Gastrocnemius medialis (tissue), 4 donors: Measurements from ENCODE around the gene LTBP1.

Experiments used
- CTCF ChIP-seq, 5 experiments: fragments of 450-650 bp in 3 of 5; fragments of 200-600 bp in 2 of 5; sonication (generic) in 2 of 5; IDR thresholded peaks in 4 of 5; conservative IDR thresholded peaks in 1 of 5; 1 replicate in 4 of 5; 2 replicates in 1 of 5; pipeline ENCODE4 v1.5.1; 2016 to 2019; ENCODE audit warnings: antibody characterized with exemption in 5 of 5, mild to moderate bottlenecking in 3 of 5, moderate library complexity in 3 of 5
- POLR2A ChIP-seq, 2 donors: fragments of 450-650 bp; IDR thresholded peaks; one replicate each; pipeline ENCODE4 v1.6.1; 2017; ENCODE audit warnings: antibody characterized with exemption in 2 of 2, mild to moderate bottlenecking in 2 of 2, moderate library complexity in 2 of 2

GRCh38 chr2:33433279-33434235, 486.8 kb downstream of the LTBP1 start:
- TF ChIP-seq POLR2A (IDR thresholded peaks at IDR 0.05) (no peak), CTCF (IDR thresholded peaks at IDR 0.05 in 4 of 5, conservative IDR thresholded peaks at IDR 0.05 in 1 of 5) (no peak)
